Measurements from ENCODE around the gene SLC16A3. TPM values are rescaled to one million over a fixed set of nuclear protein-coding genes. Genes with fewer than 3 reads are reported as not detected.
"Not testable (repeated sequence)": the region's sequence is repeated elsewhere in the genome, so short reads cannot be mapped to it uniquely, and the experiment has no call there.

SLC16A3 gene
- polyA plus RNA-seq, 1 experiment: 338 TPM

DNA sequence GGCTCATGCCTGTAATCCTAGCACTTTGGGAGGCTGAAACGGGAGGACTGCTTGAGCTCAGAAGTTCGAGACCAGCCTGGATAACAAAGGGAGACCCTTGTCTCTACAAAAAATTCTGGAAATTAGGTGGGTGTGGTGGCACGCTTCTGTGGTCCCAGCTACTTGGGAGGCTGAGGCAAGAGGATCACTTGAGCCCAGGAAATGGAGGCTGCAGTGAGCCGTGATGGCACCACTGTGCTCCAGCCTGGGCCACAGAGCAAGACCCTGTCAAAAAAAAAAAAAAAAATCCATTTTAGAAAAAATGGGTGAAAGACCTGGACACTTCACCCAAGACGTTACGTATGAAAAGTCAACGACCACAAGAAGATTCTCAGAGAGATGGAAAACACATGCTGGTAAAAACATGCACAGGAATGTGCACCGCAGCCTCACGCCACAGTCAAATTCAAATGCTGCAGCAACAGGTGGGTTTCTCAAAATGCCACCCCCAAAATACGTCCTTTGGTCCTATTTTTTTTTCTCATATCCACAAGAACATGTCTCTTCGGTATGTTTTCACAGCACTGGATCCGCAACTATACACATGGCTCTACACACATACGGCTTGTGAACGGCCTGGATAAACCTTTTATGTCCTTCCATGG, 27.5 kb downstream of the SLC16A3 start:
- DNase-seq (ENCODE audit: low read depth): no peak
- TF ChIP-seq, protein P1, sequence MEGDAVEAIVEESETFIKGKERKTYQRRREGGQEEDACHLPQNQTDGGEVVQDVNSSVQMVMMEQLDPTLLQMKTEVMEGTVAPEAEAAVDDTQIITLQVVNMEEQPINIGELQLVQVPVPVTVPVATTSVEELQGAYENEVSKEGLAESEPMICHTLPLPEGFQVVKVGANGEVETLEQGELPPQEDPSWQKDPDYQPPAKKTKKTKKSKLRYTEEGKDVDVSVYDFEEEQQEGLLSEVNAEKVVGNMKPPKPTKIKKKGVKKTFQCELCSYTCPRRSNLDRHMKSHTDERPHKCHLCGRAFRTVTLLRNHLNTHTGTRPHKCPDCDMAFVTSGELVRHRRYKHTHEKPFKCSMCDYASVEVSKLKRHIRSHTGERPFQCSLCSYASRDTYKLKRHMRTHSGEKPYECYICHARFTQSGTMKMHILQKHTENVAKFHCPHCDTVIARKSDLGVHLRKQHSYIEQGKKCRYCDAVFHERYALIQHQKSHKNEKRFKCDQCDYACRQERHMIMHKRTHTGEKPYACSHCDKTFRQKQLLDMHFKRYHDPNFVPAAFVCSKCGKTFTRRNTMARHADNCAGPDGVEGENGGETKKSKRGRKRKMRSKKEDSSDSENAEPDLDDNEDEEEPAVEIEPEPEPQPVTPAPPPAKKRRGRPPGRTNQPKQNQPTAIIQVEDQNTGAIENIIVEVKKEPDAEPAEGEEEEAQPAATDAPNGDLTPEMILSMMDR (IDR thresholded peaks at IDR 0.05; ENCODE audit: insufficient read depth, low read depth, low read length): no peak
- ChIA-PET CTCF (no interaction called here), POLR2A (no interaction called here)
- Histone ChIP-seq H3K36me3 (ENCODE audit: control insufficient read depth, insufficient read depth, low read length) (peaks cover 44% of the 10 kb centered on the region), H3K4me3 (ENCODE audit: low read depth, low read length) (no peak overlapping the region), H3K27me3 (ENCODE audit: control insufficient read depth, insufficient read depth, low read length) (no peaks in the 10 kb centered on the region)

DNA sequence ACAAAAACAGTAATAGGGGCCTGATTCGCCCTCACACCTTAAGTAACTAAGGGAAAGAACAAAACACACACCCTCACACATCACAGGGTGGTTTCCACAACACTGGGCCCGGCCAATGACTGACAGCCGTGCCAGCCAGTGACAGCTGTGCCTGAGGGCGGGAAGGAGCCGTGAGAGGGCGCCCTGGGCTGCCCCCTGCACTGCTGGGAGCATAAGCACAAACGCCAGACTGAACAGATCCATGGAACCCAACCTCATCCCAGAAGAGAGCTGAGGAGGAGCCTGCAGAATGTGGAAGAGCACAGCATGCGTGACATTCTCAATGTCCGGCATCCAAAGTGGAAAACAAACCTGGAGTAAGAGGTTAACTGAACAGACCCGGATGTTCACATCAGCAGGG, 28.6 kb downstream of the SLC16A3 start:
- ChIA-PET POLR2A (no interaction called here), CTCF (interaction anchor here (0.7 kb wide), 1 partner anchor 40 kb away, joined by 3 read pairs; no protein-coding TSS in a partner anchor)
- Histone ChIP-seq H3K36me3 (ENCODE audit: control insufficient read depth, insufficient read depth, low read length) (peaks cover 42% of the 10 kb centered on the region), H3K4me3 (ENCODE audit: low read depth, low read length) (no peak overlapping the region), H3K27me3 (ENCODE audit: control insufficient read depth, insufficient read depth, low read length) (no peaks in the 10 kb centered on the region)
- TF ChIP-seq, protein P1 (IDR thresholded peaks at IDR 0.05; ENCODE audit: insufficient read depth, low read depth, low read length): no peak
- DNase-seq (ENCODE audit: low read depth): no peak

DNA sequence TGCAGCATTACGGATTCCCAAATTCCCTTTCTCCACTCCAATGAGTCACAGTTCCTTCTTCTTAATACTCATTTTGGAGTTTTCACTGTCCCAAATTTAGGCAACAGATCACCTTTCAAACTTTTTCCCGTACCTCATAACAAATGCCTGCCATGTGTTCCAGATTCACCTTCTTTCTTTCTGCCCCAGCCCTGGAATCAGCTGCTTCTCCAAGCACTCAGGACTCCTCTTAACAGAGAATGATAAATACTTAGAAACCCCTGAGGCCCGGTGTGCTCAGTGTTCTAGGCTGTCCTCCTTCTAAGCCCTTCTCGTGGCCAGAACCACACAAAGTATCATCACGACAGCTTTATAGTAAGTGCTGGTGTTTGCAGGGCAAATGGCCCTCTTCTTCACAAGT, 29.7 kb downstream of the SLC16A3 start:
- no peak overlapping the region for H3K4me3 ChIP-seq (ENCODE audit: low read depth, low read length)

DNA sequence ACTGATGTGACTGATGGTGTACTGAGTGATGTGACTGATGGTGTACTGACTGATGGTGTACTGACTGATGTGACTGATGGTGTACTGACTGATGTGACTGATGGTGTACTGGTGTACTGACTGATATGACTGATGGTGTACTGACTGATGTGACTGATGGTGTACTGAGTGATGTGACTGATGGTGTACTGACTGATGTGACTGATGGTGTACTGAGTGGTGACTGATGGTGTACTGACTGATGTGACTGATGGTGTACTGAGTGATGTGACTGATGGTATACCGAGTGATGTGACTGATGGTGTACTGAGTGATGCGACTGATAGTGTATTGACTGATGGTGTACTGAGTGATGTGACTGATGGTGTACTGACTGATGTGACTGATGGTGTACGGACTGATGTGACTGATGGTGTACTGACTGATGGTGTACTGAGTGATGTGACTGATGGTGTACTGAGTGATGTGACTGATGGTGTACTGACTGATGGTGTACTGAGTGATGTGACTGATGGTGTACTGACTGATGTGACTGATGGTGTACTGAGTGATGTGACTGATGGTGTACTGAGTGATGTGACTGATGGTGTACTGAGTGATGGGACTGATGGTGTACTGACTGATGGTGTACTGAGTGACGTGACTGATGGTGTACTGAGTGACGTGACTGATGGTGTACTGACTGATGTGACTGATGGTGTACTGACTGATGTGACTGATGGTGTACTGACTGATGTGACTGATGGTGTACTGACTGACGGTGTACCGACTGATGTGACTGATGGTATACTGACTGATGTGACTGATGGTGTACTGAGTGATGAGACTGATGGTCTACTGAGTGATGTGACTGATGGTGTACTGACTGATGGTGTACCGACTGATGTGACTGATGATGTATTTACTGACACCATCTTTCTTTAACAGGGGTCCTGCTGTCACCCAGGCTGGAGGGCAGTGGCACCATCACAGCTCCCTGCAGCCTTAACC, 31.4 kb downstream of the SLC16A3 start:
- H3K36me3 ChIP-seq (ENCODE audit: control insufficient read depth, insufficient read depth, low read length): peaks cover 44% of the 10 kb centered on the region
- H3K4me3 ChIP-seq (ENCODE audit: low read depth, low read length); H3K27me3 ChIP-seq (ENCODE audit: control insufficient read depth, insufficient read depth, low read length); POLR2A ChIA-PET; DNase-seq (ENCODE audit: low read depth): not testable (repeated sequence)
- CTCF ChIA-PET: interaction anchor here (0.8 to 0.9 kb wide), 2 partner anchors 152 to 155 kb away, joined by 3 read pairs; no protein-coding TSS in a partner anchor

More for the DNA sequence above, 29.7 kb downstream of the SLC16A3 start:
- CTCF ChIA-PET: no interaction called here
- POLR2A ChIA-PET: no interaction called here
- H3K36me3 ChIP-seq (ENCODE audit: control insufficient read depth, insufficient read depth, low read length): peaks cover 37% of the 10 kb centered on the region
- TF ChIP-seq, protein P1 (IDR thresholded peaks at IDR 0.05; ENCODE audit: insufficient read depth, low read depth, low read length): no peak
- no peaks in the 10 kb centered on the region for H3K27me3 ChIP-seq (ENCODE audit: control insufficient read depth, insufficient read depth, low read length)
- DNase-seq (ENCODE audit: low read depth): no peak

DNA sequence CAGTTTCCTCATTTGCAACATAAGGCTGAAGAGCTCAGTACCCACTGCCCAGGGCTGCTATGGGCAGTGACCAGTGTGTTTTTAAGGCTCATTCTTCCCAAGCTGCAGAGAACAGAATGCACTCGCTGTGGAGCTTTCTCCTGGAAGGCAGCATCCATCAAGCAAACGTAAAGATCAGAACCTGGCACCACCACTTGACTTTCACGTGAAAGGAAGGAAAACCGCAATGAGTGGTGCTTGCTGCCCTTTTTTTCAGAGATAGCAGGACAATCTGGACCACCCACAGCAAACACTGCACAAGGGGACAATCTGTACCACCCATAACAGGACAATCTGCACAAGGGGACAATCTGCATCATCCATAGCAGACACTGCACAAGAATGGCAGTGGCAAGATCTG, 33.5 kb downstream of the SLC16A3 start:
- Histone ChIP-seq H3K4me3 (ENCODE audit: low read depth, low read length) (no peak overlapping the region), H3K36me3 (ENCODE audit: control insufficient read depth, insufficient read depth, low read length) (peaks cover 41% of the 10 kb centered on the region), H3K27me3 (ENCODE audit: control insufficient read depth, insufficient read depth, low read length) (no peaks in the 10 kb centered on the region)
- ChIA-PET CTCF (no interaction called here), POLR2A (no interaction called here)
- DNase-seq (ENCODE audit: low read depth): no peak
- TF ChIP-seq, protein P1 (IDR thresholded peaks at IDR 0.05; ENCODE audit: insufficient read depth, low read depth, low read length): no peak
